Thymus (tissue), 11 donors: ENCODE measurements around the gene NDUFB3. TPM values are rescaled to one million over a fixed set of nuclear protein-coding genes. Genes with fewer than 3 reads are reported as not detected.
"Not testable (repeated sequence)": the region's sequence is repeated elsewhere in the genome, so short reads cannot be mapped to it uniquely, and the experiment has no call there.

Source experiments
- DNase-seq, 9 donors: peaks; one replicate each; pipeline ENCODE4 v3.0.0-alpha.2; 2013; ENCODE audit warnings: low spot score in 9 of 9, low read depth in 6 of 9, missing footprints in 1 of 9
- H3K27ac ChIP-seq, 2 donors: one replicate each; pipeline ENCODE4 v1.5.1; 2013; ENCODE audit warnings: control low read depth in 1 of 2, low read depth in 1 of 2, low read length in 1 of 2, mild to moderate bottlenecking in 1 of 2, moderate library complexity in 1 of 2
- H3K27me3 ChIP-seq, 2 donors: one replicate each; pipeline ENCODE4 v1.5.1; 2013; ENCODE audit warnings: low read length in 1 of 2; ENCODE audit not compliant: control insufficient read depth in 2 of 2, insufficient read depth in 1 of 2
- H3K36me3 ChIP-seq, 2 donors: one replicate each; pipeline ENCODE4 v1.5.1; 2013; ENCODE audit warnings: low read length in 1 of 2, mild to moderate bottlenecking in 1 of 2, moderate library complexity in 1 of 2; ENCODE audit not compliant: control insufficient read depth in 2 of 2, insufficient read depth in 2 of 2
- H3K4me1 ChIP-seq, 2 donors: one replicate each; pipeline ENCODE4 v1.5.1; 2013; ENCODE audit warnings: low read length in 2 of 2; ENCODE audit not compliant: control insufficient read depth in 2 of 2, insufficient read depth in 2 of 2
- H3K4me3 ChIP-seq, 2 donors: one replicate each; pipeline ENCODE4 v1.5.1; 2013; ENCODE audit warnings: low read length in 2 of 2, control low read depth in 1 of 2, mild to moderate bottlenecking in 1 of 2
- H3K9me3 ChIP-seq, 2 donors: one replicate each; pipeline ENCODE4 v1.5.1; 2013; ENCODE audit warnings: low read length in 1 of 2, mild to moderate bottlenecking in 1 of 2; ENCODE audit not compliant: control insufficient read depth in 2 of 2, insufficient read depth in 1 of 2
- WGBS: extraction: QIAGEN DNeasy Blood & Tissue Kit; methylation state at CpG from one replicate; pipeline ENCODE4 v1.1.7; 2013; 5-methylcytosine and 5-hydroxymethylcytosine counted together
- polyA plus RNA-seq: library from polyadenylated mRNA; stranded (reverse); fragments of 200-250 nt; gene quantifications from one replicate; pipeline ENCODE4 v1.2.3, GENCODE V29; 2013
- total RNA-seq: library from RNA; stranded (reverse); fragments of 120-200 nt; gene quantifications from one replicate; pipeline ENCODE4 v1.2.4, GENCODE V29; 2013
- donor health status: healthy.

Gene NDUFB3
- total and polyA plus RNA-seq, 2 donors, result 83.0 to 210 TPM

GRCh38 chr2:201043050-201043449 lies 28.8 kb upstream of the NDUFB3 start:
- H3K9me3 ChIP-seq, H3K4me3 ChIP-seq, H3K4me1 ChIP-seq, DNase-seq, H3K27ac ChIP-seq, H3K27me3 ChIP-seq: not testable (repeated sequence)
- peaks cover 0 to 12% of the 10 kb centered on the region in 2 donors for H3K36me3 ChIP-seq
- 95% methylated on average over 5 of the region's 5 CpGs for WGBS

- Histone ChIP-seq H3K27me3 (no peaks in the 10 kb centered on the region), H3K4me1 (no peaks in the 10 kb centered on the region), H3K36me3 (peaks cover 4 to 12% of the 10 kb centered on the region in 2 donors), H3K9me3 (peaks cover 0 to 7% of the 10 kb centered on the region in 2 donors), H3K27ac (no peak overlapping the region), H3K4me3 (no peak overlapping the region)
- WGBS, result 97% methylated on average over 2 of the region's 2 CpGs
- DNase-seq, result no peak
Observed at GRCh38 chr2:201046881-201047280, 24.9 kb upstream of the NDUFB3 start.

- 95% methylated on average over 11 of the region's 11 CpGs for WGBS
- Histone ChIP-seq H3K4me3 (no peak overlapping the region), H3K9me3 (peaks cover 0 to 7% of the 10 kb centered on the region in 2 donors), H3K27me3 (no peaks in the 10 kb centered on the region), H3K27ac (no peak overlapping the region), H3K4me1 (no peaks in the 10 kb centered on the region), H3K36me3 (peaks cover 4 to 10% of the 10 kb centered on the region in 2 donors)
- no peak for DNase-seq
Observed at GRCh38 chr2:201049455-201049854, 22.3 kb upstream of the NDUFB3 start.

GRCh38 chr2:201057087-201057521 lies 14.7 kb upstream of the NDUFB3 start:
- Histone ChIP-seq H3K27ac (no peak overlapping the region), H3K36me3 (peaks cover 3 to 17% of the 10 kb centered on the region in 2 donors), H3K4me1 (no peaks in the 10 kb centered on the region), H3K27me3 (no peaks in the 10 kb centered on the region), H3K9me3 (no peaks in the 10 kb centered on the region), H3K4me3 (no peak overlapping the region)
- 97% methylated on average over 2 of the region's 2 CpGs for WGBS
- no peak for DNase-seq

- Histone ChIP-seq H3K36me3 (peaks cover 3 to 17% of the 10 kb centered on the region in 2 donors), H3K27ac (no peak overlapping the region), H3K4me1 (no peaks in the 10 kb centered on the region), H3K9me3 (no peaks in the 10 kb centered on the region), H3K4me3 (no peak overlapping the region), H3K27me3 (no peaks in the 10 kb centered on the region)
- DNase-seq, result no peak
- 95% methylated on average over 4 of the region's 4 CpGs for WGBS
Observed at GRCh38 chr2:201057715-201058248, 14.0 kb upstream of the NDUFB3 start.

GRCh38 chr2:201058914-201059313 lies 12.9 kb upstream of the NDUFB3 start:
- 98% methylated on average over 1 of the region's 1 CpG for WGBS
- H3K9me3 ChIP-seq, result no peaks in the 10 kb centered on the region
- no peak overlapping the region for H3K27ac ChIP-seq
- no peak overlapping the region for H3K4me3 ChIP-seq
- H3K4me1 ChIP-seq, result no peaks in the 10 kb centered on the region
- H3K36me3 ChIP-seq, result peaks cover 3 to 16% of the 10 kb centered on the region in 2 donors
- no peaks in the 10 kb centered on the region for H3K27me3 ChIP-seq
- no peak for DNase-seq

- H3K27ac ChIP-seq, result no peak overlapping the region
- no peaks in the 10 kb centered on the region for H3K27me3 ChIP-seq
- H3K36me3 ChIP-seq, result peaks cover 3 to 12% of the 10 kb centered on the region in 2 donors
- no peak overlapping the region for H3K4me3 ChIP-seq
- WGBS, result 93% methylated on average over 10 of the region's 10 CpGs
- no peaks in the 10 kb centered on the region for H3K9me3 ChIP-seq
- H3K4me1 ChIP-seq, result no peaks in the 10 kb centered on the region
- DNase-seq, result no peak
Observed at GRCh38 chr2:201059961-201060755, 11.6 kb upstream of the NDUFB3 start.

- H3K36me3 ChIP-seq, result peaks cover 3 to 11% of the 10 kb centered on the region in 2 donors
- DNase-seq, H3K27ac ChIP-seq, H3K4me1 ChIP-seq, H3K4me3 ChIP-seq, H3K27me3 ChIP-seq, H3K9me3 ChIP-seq: not testable (repeated sequence)
- WGBS, result 98% methylated on average over 5 of the region's 5 CpGs
Observed at GRCh38 chr2:201063516-201063915, 8.3 kb upstream of the NDUFB3 start.

- Histone ChIP-seq H3K9me3 (no peaks in the 10 kb centered on the region), H3K27ac (no peak overlapping the region), H3K4me3 (no peak overlapping the region), H3K4me1 (peaks cover 0 to 5% of the 10 kb centered on the region in 2 donors), H3K36me3 (no peaks in the 10 kb centered on the region), H3K27me3 (no peaks in the 10 kb centered on the region)
- 94% methylated on average over 2 of the region's 2 CpGs for WGBS
- DNase-seq, result no peak
Observed at GRCh38 chr2:201064797-201065329, 6.9 kb upstream of the NDUFB3 start.
